K562 (cell line): ENCODE measurements around the gene ZCCHC14. TPM values are rescaled to one million over a fixed set of nuclear protein-coding genes. Genes with fewer than 3 reads are reported as not detected.

ENCODE experiments used
- ATF1 ChIP-seq, 2 experiments: fragments of 450-650 bp in 1 of 2; IDR thresholded peaks; 2 replicates each; pipeline ENCODE4 v1.6.1; 2016; ENCODE audit warnings: missing compliant biosample characterization in 1 of 2, missing genetic modification characterization in 1 of 2
- CHD2 ChIP-seq: IDR thresholded peaks from 2 replicates; pipeline ENCODE4 v1.6.1; 2011; ENCODE audit warnings: low read depth, low read length
- CTBP1 ChIP-seq: fragments of 450-650 bp; IDR thresholded peaks from 2 replicates; pipeline ENCODE4 v1.6.1; 2016; ENCODE audit warnings: borderline replicate concordance
- HNRNPL ChIP-seq: fragments of 200-400 bp; formaldehyde crosslinking; IDR thresholded peaks from 2 replicates; pipeline ENCODE4 v1.6.1; 2017; ENCODE audit warnings: low read depth, mild to moderate bottlenecking, low read length
- HOMEZ ChIP-seq: fragments of 250-450 bp; sonication (Bioruptor Pico); IDR thresholded peaks from 2 replicates; pipeline ENCODE4 v1.4.0; 2020; ENCODE audit warnings: mild to moderate bottlenecking, moderate library complexity
- JUNB ChIP-seq: fragments of 450-650 bp; formaldehyde crosslinking; conservative IDR thresholded peaks from 2 replicates; pipeline ENCODE4 v1.4.0; 2020; ENCODE audit warnings: mild to moderate bottlenecking
- NCOA1 ChIP-seq: fragments of 450-650 bp; IDR thresholded peaks from 2 replicates; pipeline ENCODE4 v1.6.1; 2016; ENCODE audit warnings: low read depth
- SAFB2 ChIP-seq: fragments of 200-400 bp; formaldehyde crosslinking; IDR thresholded peaks from 2 replicates; pipeline ENCODE4 v1.6.1; 2018; ENCODE audit warnings: borderline replicate concordance, low read length, low read depth, moderate library complexity; ENCODE audit not compliant: severe bottlenecking
- TOE1 ChIP-seq, 2 experiments: fragments of 450-650 bp in 1 of 2; sonication (generic) in 1 of 2; formaldehyde crosslinking in 1 of 2; IDR thresholded peaks; 2 replicates each; pipeline versions ENCODE4 v1.7.1 to v1.8.0; 2016 to 2022; ENCODE audit warnings: borderline replicate concordance in 2 of 2, mild to moderate bottlenecking in 2 of 2, antibody characterized with exemption in 1 of 2, inconsistent platforms in 1 of 2, low read depth in 1 of 2, missing genetic modification reagents in 1 of 2, moderate library complexity in 1 of 2
- TRIM28 ChIP-seq: fragments of 450-650 bp; IDR thresholded peaks from 2 replicates; pipeline ENCODE4 v1.6.1; 2017
- ZBTB1 ChIP-seq: sonication (generic); formaldehyde crosslinking; IDR thresholded peaks from 2 replicates; pipeline ENCODE4 v1.8.1; 2023; ENCODE audit warnings: missing genetic modification reagents, low read depth, mild to moderate bottlenecking, borderline replicate concordance
- ZBTB11 ChIP-seq, 3 experiments: fragments of 200-800 bp in 1 of 3; fragments of 250-450 bp in 1 of 3; fragments of 450-650 bp in 1 of 3; sonication (Bioruptor Pico) in 1 of 3; sonication (Bioruptor generic) in 1 of 3; formaldehyde crosslinking in 1 of 3; IDR thresholded peaks; 2 replicates each; pipeline versions ENCODE4 v1.6.1 to v1.8.0; 2016 to 2022; ENCODE audit warnings: mild to moderate bottlenecking in 2 of 3, missing genetic modification characterization in 2 of 3, missing compliant biosample characterization in 1 of 3, moderate library complexity in 1 of 3
- ZEB2 ChIP-seq: fragments of 450-650 bp; IDR thresholded peaks from 2 replicates; pipeline ENCODE4 v1.6.1; 2016
- ZNF121 ChIP-seq: sonication (generic); formaldehyde crosslinking; conservative IDR thresholded peaks from 2 replicates; pipeline ENCODE4 v1.8.0; 2022; ENCODE audit warnings: missing genetic modification reagents
- ZNF143 ChIP-seq: sonication (generic); formaldehyde crosslinking; IDR thresholded peaks from 2 replicates; pipeline ENCODE4 v1.9.0; 2022; ENCODE audit warnings: mild to moderate bottlenecking, missing genetic modification reagents
- ZNF217 ChIP-seq: sonication (generic); formaldehyde crosslinking; IDR thresholded peaks from 2 replicates; pipeline ENCODE4 v1.8.0; 2022; ENCODE audit warnings: mild to moderate bottlenecking, missing genetic modification reagents
- ZNF239 ChIP-seq: fragments of 250-450 bp; sonication (Bioruptor Pico); IDR thresholded peaks from 2 replicates; pipeline ENCODE4 v1.4.0; 2020; ENCODE audit warnings: mild to moderate bottlenecking
- ZNF311 ChIP-seq: fragments of 250-450 bp; sonication (Bioruptor Pico); IDR thresholded peaks from 2 replicates; pipeline ENCODE4 v1.4.0; 2020; ENCODE audit warnings: mild to moderate bottlenecking, moderate library complexity
- ZNF354B ChIP-seq: fragments of 250-450 bp; sonication (Bioruptor Pico); IDR thresholded peaks from 2 replicates; pipeline ENCODE4 v1.4.0; 2020
- ZNF398 ChIP-seq: fragments of 250-450 bp; sonication (Bioruptor Pico); IDR thresholded peaks from 2 replicates; pipeline ENCODE4 v1.8.0; 2021; ENCODE audit warnings: moderate library complexity, mild to moderate bottlenecking, inconsistent platforms
- ZNF830 ChIP-seq: fragments of 250-450 bp; sonication (Bioruptor Pico); IDR thresholded peaks from 2 replicates; pipeline ENCODE4 v1.5.0; 2021; ENCODE audit warnings: mild to moderate bottlenecking
- polyA plus RNA-seq, 8 experiments: library from polyadenylated mRNA; depleted of rRNA in 4 of 8; stranded (reverse) in 5 of 8; unstranded in 3 of 8; fragments of >200 nt; fragmentation: Nextera tagmentation in 2 of 8; fragmentation: Illumina TruSeq in 1 of 8; extraction: Ambion mirVana in 2 of 8; extraction: Trizol in 1 of 8; gene quantifications; 2 replicates each; pipeline versions ENCODE4 v1.2.1 to v1.2.3, GENCODE V29; 2011 to 2014; ENCODE audit warnings: inconsistent platforms in 1 of 8, missing spikeins in 1 of 8
- total RNA-seq, 7 experiments: library from RNA; depleted of rRNA in 6 of 7; stranded (reverse); fragments of >200 nt in 6 of 7; fragmentation: Illumina TruSeq in 2 of 7; extraction: Trizol in 2 of 7; gene quantifications; 2 replicates each; pipeline versions ENCODE4 v1.2.1 to v1.2.3, GENCODE V29; 2011 to 2021; ENCODE audit warnings: low replicate concordance in 1 of 7

The ZCCHC14 gene
- total and polyA plus RNA-seq, 9 of the 15 experiments (the other 6 are each of a cell fraction or from before 2014, with no cell fraction given), result 1.5 to 12.4 (median 2.9) TPM

- TF ChIP-seq TOE1 (IDR thresholded peaks at IDR 0.05; ENCODE audit: borderline replicate concordance), result peak; percentile 72; the same call in 1 of the 2 replicates
- no peak for TF ChIP-seq TOE1 (CRISPR knock-in tag; IDR thresholded peaks at IDR 0.05; ENCODE audit: borderline replicate concordance, low read depth)
- no peak for TF ChIP-seq ZNF311 (CRISPR knock-in tag)
- TF ChIP-seq CHD2, result peak; percentile 42; the same call in 1 of the 2 replicates
- no peak for TF ChIP-seq ZNF121 (CRISPR knock-in tag)
- TF ChIP-seq JUNB (CRISPR knock-in tag), result no peak
- TF ChIP-seq ZNF143 (CRISPR knock-in tag), result no peak
- TF ChIP-seq HOMEZ (CRISPR knock-in tag), result no peak
- peak; percentile 98 for TF ChIP-seq HNRNPL
- TF ChIP-seq ZEB2, result no peak
- TF ChIP-seq NCOA1, result no peak
- TF ChIP-seq TRIM28, result no peak
- no peak for TF ChIP-seq SAFB2
- peak; percentile 74; the same call in 1 of the 2 replicates for TF ChIP-seq CTBP1
- peak; percentile 58; the same call in 1 of the 2 replicates for TF ChIP-seq ATF1 (CRISPR knock-in tag; IDR thresholded peaks at IDR 0.05)
- TF ChIP-seq ATF1 (tag; IDR thresholded peaks at IDR 0.05), result peak; percentile 97
- TF ChIP-seq ZNF830 (CRISPR knock-in tag), result no peak
- no peak for TF ChIP-seq ZNF354B (CRISPR knock-in tag)
- TF ChIP-seq ZBTB1 (CRISPR knock-in tag), result 0 out of 2 replicates have a peak, but pooled peaks have one; percentile 77
- no peak for TF ChIP-seq ZNF217 (CRISPR knock-in tag)
- no peak; the same call in 1 of the 2 replicates for TF ChIP-seq ZNF239 (CRISPR knock-in tag)
- TF ChIP-seq ZBTB11 (CRISPR knock-in tag; IDR thresholded peaks at IDR 0.05), result peak in 1 of 3 experiments; percentile 73; a peak in 2 of 6 replicates
- TF ChIP-seq ZNF398 (CRISPR knock-in tag), result no peak
Observed at GRCh38 chr16:87391950-87392820, 100.6 kb downstream of the ZCCHC14 start, which contains the start of gene MAP1LC3B (continued).
